Heart left ventricle (tissue), 13 donors: Measurements from ENCODE around the gene GNMT.

ENCODE experiments used
- POLR2A ChIP-seq, 2 donors: fragments of 450-650 bp; IDR thresholded peaks; one replicate each; pipeline ENCODE4 v1.6.1; 2017; ENCODE audit warnings: antibody characterized with exemption in 2 of 2, mild to moderate bottlenecking in 2 of 2, moderate library complexity in 2 of 2
- TF ChIP-seq, protein P1 (sequence below), 12 donors: fragments of 200-600 bp; sonication (generic) in 4 of 12; IDR thresholded peaks; one replicate each; pipeline versions ENCODE4 v1.5.0 to v1.8.0; 2018 to 2022; ENCODE audit warnings: antibody characterized with exemption in 12 of 12, mild to moderate bottlenecking in 5 of 12
- donor health status: ischemic (EF 13 %, LVEDD 7.1; RV severe dilation, severe dysfunction).
- donor health status: DM: no; HTN: yes; CAD: no.
- donor health status: DM: no; HTN: no; CAD: no.
- donor health status: ischemic (EF 25% LVEDD 6.9; RV normal size, moderate dysfunction).
- donor health status: ischemic (EF 25% LVEDD 5.7; RV mildly dilated, moderate dysfunction).
- donor health status: ischemic (EF 35%, LVEDD 5.7; RV mildly dilated, moderate dysfunction).
- donor health status: nonischemic (EF 11% LVEDD 7.7; RV severe dilation, severe dysfunction).
- donor health status: DM: yes; HTN: yes; CAD: no.
- donor health status: PGD.
- donor health status: ischemic (EF 29% LVEDD 5.4; RV normal size, mild dysfunction).
- donor health status: nonischemic (EF 23%, LVEDD 6.1; RV moderate dilation, normal function).

- TF ChIP-seq, protein P1, sequence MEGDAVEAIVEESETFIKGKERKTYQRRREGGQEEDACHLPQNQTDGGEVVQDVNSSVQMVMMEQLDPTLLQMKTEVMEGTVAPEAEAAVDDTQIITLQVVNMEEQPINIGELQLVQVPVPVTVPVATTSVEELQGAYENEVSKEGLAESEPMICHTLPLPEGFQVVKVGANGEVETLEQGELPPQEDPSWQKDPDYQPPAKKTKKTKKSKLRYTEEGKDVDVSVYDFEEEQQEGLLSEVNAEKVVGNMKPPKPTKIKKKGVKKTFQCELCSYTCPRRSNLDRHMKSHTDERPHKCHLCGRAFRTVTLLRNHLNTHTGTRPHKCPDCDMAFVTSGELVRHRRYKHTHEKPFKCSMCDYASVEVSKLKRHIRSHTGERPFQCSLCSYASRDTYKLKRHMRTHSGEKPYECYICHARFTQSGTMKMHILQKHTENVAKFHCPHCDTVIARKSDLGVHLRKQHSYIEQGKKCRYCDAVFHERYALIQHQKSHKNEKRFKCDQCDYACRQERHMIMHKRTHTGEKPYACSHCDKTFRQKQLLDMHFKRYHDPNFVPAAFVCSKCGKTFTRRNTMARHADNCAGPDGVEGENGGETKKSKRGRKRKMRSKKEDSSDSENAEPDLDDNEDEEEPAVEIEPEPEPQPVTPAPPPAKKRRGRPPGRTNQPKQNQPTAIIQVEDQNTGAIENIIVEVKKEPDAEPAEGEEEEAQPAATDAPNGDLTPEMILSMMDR (IDR thresholded peaks at IDR 0.05): no peak
- no peak for TF ChIP-seq POLR2A (IDR thresholded peaks at IDR 0.05)
Observed at GRCh38 chr6:42993445-42993844, 32.9 kb downstream of the GNMT start.
